CD4-positive, alpha-beta T cell treated with Interleukin-21 for 1 hour (primary cell): ENCODE data around the gene FLII.

Experiments
- DNase-seq: peaks from one replicate; pipeline ENCODE4 v3.0.0-alpha.2; 2020

FLII gene

DNA sequence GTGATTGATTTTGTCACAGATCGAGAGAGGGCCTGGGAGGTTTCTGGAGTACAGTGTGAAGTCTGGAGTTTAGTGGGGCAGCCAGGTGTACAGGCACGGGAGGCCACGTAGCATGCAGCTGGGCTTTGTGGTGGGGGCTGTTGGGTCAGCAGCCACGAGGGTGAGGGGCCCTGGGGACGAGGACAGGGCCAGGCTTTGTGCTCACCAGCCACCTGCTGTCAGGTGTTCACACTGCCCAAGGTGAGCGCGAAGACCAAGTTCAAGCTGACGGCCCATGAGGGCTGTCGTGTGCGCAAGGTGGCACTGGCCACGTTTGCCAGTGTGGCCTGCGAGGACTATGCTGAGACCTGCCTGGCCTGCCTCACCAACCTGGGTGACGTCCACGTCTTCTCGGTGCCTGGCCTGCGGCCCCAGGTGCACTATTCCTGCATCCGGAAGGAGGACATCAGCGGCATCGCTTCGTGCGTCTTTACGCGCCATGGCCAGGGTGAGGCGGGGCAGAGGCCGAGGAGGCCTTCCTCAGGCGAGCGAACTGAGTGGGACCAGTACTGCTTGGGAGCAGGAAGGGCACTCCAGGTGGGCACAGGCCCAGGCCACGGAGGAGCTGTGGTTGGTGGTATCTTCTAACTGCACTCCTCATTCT is 17.2 kb downstream of the FLII start:
- no peak for DNase-seq

GRCh38 chr17:18240449-18240848 is 18.1 kb downstream of the FLII start:
- no peak for DNase-seq

- no peak for DNase-seq
Observed at GRCh38 chr17:18238299-18238698, 20.2 kb downstream of the FLII start.

GRCh38 chr17:18237461-18237860 is 21.1 kb downstream of the FLII start:
- no peak for DNase-seq

DNA sequence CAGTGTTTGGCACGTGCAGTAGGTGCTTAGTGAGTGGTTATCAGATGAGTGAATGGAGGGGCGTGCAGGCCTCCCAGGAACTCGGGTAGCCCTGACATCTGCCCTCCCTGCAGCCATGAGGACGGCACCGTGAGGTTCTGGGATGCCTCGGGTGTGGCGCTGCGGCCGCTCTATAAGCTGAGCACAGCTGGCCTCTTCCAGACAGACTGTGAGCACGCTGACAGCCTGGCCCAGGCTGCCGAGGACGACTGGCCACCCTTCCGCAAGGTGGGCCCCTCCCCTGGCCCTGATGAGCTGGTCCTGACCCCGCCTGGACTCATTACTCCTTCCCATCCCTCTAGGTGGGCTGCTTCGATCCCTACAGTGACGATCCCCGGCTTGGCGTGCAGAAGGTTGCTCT is 22.0 kb downstream of the FLII start:
- no peak for DNase-seq

- no peak for DNase-seq
Observed at GRCh38 chr17:18235743-18236256, 22.7 kb downstream of the FLII start.

DNA sequence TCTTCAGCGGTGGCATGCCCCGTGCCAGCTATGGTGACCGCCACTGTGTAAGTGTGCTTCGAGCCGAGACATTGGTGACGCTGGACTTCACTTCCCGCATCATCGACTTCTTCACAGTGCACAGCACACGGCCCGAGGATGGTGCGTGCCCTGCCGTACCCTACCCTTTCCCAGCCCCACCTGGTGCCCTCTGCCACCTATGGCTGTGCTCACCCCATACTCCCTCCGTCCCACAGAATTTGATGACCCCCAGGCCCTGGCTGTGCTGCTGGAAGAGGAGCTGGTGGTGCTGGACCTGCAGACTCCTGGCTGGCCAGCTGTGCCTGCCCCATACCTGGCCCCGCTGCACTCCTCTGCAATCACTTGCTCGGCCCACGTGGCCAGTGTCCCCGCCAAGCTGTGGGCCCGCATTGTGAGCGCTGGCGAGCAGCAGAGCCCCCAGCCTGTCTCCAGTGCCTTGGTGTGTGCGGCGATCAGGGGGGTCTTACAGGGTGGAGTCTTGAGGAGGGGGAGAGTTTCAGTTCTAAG is 23.6 kb downstream of the FLII start:
- DNase-seq, result no peak

DNA sequence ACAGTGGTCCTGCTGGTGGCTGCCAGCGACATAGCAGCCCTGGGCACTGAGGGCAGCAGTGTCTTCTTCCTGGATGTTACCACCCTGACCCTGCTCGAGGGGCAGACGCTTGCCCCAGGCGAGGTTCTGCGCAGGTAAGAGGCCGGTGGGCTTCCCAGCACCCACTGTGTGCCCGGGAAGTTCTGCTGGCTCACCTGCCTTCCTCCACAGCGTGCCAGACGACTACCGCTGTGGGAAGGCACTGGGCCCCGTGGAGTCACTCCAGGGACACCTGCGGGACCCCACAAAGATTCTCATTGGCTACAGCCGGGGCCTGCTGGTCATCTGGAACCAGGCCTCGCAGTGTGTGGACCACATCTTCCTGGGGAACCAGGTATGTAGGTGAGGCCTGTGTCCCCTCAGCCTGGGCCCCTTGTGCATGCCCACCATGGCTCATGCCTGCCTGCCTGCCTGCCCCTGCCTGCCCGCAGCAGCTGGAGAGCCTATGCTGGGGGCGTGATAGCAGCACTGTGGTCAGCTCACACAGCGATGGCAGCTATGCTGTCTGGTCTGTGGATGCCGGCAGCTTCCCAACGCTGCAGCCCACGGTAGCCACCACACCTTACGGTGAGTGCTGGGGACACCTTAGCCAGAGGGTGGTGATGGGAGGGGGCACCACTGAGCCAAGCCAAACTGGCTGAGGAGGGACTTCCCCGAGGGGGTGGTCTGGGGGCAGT is 24.6 kb downstream of the FLII start:
- DNase-seq, result no peak

DNA sequence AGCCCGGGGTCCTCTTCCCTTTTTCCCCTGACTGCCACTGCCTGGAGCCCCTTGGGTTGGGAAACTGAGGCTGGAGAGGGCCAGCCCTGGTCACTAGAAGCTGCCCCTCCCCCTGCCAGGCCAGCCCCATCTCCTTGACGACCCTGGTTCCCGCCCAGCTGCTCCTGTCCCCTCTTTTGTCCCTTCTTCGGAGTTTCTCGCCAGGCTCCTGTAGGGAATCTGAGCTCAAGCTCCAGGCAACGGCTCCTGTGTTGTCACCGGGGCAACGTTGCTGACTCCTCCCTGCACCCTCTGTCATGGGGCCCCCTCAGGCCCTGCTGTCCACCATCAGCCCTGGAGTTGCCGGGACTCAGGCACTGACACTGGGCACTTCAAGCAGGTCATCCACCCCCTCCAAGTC is 27.4 kb downstream of the FLII start:
- DNase-seq, result no peak

DNA sequence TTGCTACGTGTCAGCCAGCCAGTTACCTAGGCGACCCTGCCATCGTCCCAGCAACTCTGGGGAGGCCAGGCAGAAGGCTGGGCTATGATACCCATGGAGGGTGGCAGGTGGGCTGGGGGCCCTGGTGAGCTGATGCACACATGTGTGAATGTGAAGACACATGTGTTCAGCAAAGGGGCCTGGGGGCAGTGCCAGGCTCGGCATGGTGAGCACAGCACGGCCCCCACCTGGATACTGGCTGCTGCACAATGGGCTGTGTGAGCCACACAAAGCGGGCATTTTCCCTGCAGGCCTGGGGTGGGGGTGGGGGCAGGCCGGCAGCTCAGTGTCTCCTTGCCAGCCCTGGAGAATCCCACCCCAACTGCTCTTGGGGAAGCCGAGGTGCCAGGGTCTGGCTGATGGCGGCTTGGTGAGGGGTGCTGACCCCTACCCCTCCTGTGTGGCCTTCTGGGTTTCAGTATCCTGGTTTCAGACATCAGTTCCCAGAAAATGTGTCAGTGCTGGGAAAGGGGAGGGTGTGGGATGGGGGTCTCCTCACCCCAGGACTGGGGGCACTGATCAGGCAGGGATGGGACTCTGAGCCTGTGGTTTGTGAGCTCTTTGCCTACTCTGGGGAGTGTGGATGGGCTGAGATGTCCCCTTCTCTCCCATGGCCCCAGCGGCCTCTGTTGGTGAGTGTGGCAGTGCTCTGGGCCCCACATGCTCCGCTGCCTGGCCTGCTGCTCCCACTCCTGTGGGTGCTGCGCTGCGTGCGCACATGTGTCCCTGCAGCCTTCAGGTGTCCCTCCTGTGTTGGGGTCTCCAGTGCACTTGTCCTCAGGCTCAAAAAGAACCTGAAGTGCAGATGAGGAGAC is 28.0 kb downstream of the FLII start:
- no peak for DNase-seq

DNA sequence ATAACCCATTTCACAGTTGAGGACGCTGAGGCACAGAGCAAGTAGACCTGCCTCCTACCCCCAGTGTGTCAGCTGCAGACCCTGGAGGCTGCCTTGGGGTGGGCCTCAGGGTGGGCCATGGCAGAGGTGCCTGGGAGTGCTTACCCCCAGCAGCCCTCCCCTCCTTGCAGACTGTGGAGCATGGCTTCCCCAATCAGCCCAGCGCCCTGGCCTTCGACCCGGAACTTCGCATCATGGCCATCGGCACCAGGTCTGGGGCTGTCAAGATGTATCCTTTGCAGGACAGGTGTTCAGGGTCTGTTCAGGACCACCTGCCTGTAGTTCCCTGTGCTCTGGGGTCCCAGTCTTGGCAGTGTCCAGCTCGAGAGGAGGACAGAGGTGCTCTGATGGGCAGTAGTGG is 28.8 kb downstream of the FLII start:
- no peak for DNase-seq

- DNase-seq, result no peak
Observed at GRCh38 chr17:18229254-18229653, 29.3 kb downstream of the FLII start.

DNA sequence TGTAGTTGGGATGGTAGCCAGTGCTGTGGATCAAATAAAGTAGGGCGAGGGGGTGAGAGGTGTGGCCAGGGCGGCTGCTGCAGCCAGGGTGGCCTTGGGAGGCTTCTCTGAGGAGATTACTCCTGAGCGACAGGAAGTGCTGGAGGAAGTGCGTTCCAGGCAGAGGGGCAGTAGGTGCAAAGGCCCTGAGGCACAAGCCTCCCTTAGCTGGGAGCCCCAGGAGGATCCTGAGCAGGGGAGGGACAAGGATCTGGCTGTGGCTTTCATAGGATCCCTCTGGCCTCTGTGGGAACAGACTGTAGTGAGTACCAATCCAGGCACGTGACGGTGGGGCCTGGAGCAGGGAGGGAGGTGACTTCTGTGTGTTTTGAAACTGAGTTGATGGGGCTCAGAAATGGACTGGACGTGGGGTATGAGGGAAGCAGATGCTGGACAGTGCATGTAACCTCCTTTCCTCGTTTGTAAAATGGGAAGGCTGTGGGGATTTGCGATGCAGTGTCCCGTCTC is 30.3 kb downstream of the FLII start:
- no peak for DNase-seq

- DNase-seq, result no peak
Observed at GRCh38 chr17:18227635-18228034, 30.9 kb downstream of the FLII start.

DNA sequence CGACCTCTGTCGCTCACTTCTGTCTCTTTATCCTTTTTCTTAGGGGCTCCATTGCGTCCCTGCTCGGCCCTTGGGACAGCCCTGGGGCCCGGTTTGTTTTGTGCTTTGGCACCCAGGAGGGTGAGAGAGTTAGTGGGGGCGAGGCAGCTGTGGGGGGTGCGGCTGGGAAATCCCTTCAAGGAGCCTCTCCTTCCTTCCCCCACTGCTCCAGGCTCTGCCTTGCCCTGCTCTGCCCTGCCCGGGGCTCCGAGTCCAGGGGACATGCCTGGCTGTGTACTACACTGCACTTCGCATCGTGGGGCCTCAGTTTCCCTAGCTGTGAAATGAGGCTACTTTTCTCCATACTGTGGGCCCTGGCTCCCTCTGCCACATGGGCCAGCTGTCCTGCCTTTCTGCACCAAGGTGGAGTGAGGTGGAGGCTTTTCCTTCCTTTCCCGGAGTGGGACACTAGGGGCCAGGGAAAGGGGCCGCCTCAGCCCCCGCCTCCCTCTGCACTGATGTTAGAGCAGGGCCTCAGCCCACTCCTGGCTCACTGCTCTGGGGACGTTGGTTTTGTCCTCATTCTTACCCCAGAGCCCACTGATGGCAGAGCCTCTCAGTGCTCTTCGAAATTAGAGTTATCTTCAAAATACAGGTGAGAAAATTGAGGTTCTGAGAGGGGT is 32.1 kb downstream of the FLII start:
- DNase-seq, result no peak

DNA sequence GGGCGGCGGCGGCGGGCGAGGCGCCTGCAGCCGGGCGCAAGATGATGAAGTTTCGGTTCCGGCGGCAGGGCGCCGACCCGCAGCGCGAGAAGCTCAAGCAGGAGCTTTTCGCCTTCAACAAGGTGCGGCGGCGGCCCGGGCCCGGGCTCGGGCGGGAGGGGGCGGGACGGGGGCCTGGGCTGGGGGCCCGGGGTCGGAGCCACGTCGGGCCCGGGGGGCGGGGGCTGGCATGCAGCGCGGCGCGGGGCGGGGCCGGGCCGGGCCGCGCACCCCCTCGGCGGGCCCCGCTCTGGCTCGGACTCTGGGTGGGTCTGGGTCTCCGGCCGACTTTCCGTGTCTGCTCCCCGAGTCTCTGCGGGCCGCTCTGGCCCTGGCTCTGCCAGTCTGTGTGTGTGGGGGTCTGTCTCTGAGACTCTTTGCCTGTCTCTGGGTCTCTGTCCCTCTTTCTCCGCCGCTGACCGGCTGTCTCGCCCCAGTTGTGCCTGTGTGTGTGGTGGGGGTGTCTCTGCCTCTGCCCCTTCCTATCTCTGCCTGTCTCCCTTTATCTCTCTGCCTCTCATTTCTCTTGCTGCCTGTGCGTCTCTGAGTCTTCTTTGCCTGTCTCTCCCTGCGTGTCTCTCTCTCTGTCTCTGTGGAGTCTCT is 32.8 kb downstream of the FLII start:
- DNase-seq, result no peak

DNA sequence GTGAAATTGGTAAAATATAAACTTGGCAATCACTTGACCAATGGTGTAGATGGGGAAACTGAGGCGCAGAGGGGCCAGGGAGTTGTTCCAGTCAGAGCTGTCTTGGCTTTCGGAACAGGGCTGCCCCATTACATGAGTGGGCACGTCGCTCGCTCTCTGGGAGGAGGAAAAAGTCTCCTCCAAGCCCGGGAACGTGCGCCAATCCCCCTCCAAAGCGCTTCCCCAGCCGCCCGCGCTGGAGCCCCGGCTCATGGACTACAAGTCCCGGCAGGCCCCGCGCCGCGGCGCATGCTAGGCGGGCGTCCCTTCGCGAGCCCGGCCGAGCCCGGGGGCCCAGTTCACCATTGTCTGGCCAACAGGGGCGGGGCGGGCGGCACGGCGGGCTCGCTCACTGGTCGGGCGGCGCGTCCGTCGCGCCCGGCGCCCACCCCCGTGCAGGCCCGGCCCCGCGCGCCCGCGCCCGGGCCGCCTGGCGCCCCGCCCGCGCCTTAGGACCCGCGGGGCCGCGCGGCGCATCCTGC is 33.4 kb downstream of the FLII start, which contains the start of gene LLGL1:
TSS of gene LLGL1 (plus strand) at position 515 of the 521 bp plus-strand sequence. CDS start 48 bp downstream, outside the sequence.
- DNase-seq, result peak; percentile 96

GRCh38 chr17:18224387-18225120 is 34.0 kb downstream of the FLII start:
- DNase-seq, result no peak

GRCh38 chr17:18224053-18224386 is 34.5 kb downstream of the FLII start:
- no peak for DNase-seq

- no peak for DNase-seq
Observed at GRCh38 chr17:18218756-18219415, 39.7 kb downstream of the FLII start.
